Pancreas (tissue), 10 donors: ENCODE results near the gene PITPNC1. TPM values are rescaled to one million over a fixed set of nuclear protein-coding genes. Genes with fewer than 3 reads are reported as not detected.
"Not testable (repeated sequence)": the region's sequence is repeated elsewhere in the genome, so short reads cannot be mapped to it uniquely, and the experiment has no call there.

Experiments
- ATAC-seq, 4 donors: fragments of 200-7000 bp; cut with Tn5 transposase; one replicate each; pipeline versions ENCODE4 v1.8.0 to v1.9.1; 2020; ENCODE audit warnings: mild to moderate bottlenecking in 4 of 4, moderate library complexity in 4 of 4
- DNase-seq, 6 donors: peaks; one replicate each; pipeline ENCODE4 v3.0.0-alpha.2; 2020
- FAIRE-seq: peaks from 2 replicates; lab custom pipeline; 2012; peaks lifted over from hg19 to GRCh38; lab: Jason Lieb, UNC
- H3K27ac ChIP-seq, 4 donors: fragments of 200-600 bp; sonication (generic); 1 replicate in 3 of 4; 2 replicates in 1 of 4; pipeline versions ENCODE4 v1.5.0 to v1.8.0; 2020
- H3K27me3 ChIP-seq, 4 donors: fragments of 200-600 bp; one replicate each; pipeline ENCODE4 v1.8.0; 2021
- H3K36me3 ChIP-seq, 3 donors: fragments of 200-600 bp; sonication (generic) in 1 of 3; one replicate each; pipeline versions ENCODE4 v1.5.0 to v1.8.0; 2020 to 2021
- H3K4me1 ChIP-seq, 3 donors: fragments of 200-600 bp; one replicate each; pipeline ENCODE4 v1.8.0; 2021
- H3K4me3 ChIP-seq, 4 donors: fragments of 200-600 bp; sonication (generic) in 2 of 4; one replicate each; pipeline versions ENCODE4 v1.5.0 to v1.8.0; 2020 to 2021
- H3K9me3 ChIP-seq, 4 donors: fragments of 200-600 bp; one replicate each; pipeline ENCODE4 v1.8.0; 2021
- WGBS, 2 donors: extraction: QIAGEN DNeasy Blood & Tissue Kit; methylation state at CpG; one replicate each; pipeline ENCODE4 v1.1.7; 2013; 5-methylcytosine and 5-hydroxymethylcytosine counted together
- intact Hi-C, 3 donors: fragments of 100-400 bp; cut with DNase I; formaldehyde crosslinking; loops; one replicate each; pipeline versions ENCODE4 v1.11.1 to v1.14.2; 2022
- polyA plus RNA-seq, 2 donors: library from polyadenylated mRNA; stranded (reverse); fragments of 200-250 nt; gene quantifications; one replicate each; pipeline ENCODE4 v1.2.3, GENCODE V29; 2013
- total RNA-seq, 6 donors: library from RNA; stranded (reverse); fragmentation: NEBNext Ultra II Directional in 4 of 6; extraction: Animal tissue kit (Norgen Biotek cat#: 25700) in 4 of 6; gene quantifications; one replicate each; pipeline versions ENCODE4 v1.2.1 to v1.2.4, GENCODE V29; 2021 to 2023
- TF ChIP-seq, protein P1 (sequence below), 4 donors: fragments of 200-600 bp; sonication (generic) in 3 of 4; IDR thresholded peaks; one replicate each; pipeline versions ENCODE4 v1.5.0 to v1.8.0; 2021; ENCODE audit warnings: antibody characterized with exemption in 4 of 4
- donor health status: healthy with polysubstance abuse.
- donor health status: DM: no; HTN: no; CAD: no; lungs with moderate emphysema.
- donor health status: DM: no; HTN: no; CAD: no.
- donor health status: control.
- donor health status: control.
- donor health status: Bipolar disorder and iron deficiency.
- donor health status: DM: yes; HTN: yes; CAD: no.
- donor health status: DM: no; HTN: no; CAD: no.
- donor health status: DM: no; HTN: no; CAD: no.
- donor health status: DM: yes; HTN: yes; CAD: no.

The PITPNC1 gene
- total and polyA plus RNA-seq, 8 donors, result 9.5 to 28.8 (median 24.4) TPM

DNA sequence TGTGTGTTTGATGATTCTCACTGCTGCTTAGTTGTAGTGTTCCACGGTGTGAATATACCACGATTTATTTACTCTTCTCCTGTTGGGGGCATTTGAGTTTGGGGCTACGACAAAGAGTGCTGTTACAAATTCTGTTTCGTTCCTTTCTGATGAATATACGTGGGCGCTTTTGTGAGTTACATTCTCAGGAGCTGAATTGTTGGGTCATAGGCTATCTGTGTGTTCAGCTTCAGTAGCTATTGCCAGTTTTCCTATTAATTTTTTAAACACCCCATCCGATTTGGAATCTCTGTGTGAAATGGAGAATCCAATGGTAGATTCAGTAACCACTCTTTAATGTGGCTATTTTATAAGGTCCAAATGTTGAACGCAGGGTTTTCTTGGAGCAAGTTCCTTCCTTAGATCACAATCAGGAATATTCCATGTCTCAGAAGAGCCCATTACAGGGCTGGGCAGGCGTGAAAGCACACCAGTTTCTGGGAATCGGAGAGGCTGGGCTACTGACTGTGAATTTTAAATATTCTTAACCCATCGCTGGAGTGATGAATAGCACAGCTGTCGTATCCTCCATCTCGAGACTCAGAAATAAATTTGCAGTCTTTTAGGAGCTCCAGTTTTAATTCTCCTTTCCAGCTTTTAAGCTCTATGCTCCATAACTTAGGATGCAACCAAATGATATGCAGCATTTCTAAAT, 115.9 kb downstream of the PITPNC1 start:
- 83 to 87% methylated on average over 13 of the region's 13 CpGs for WGBS, 2 donors
- H3K27ac ChIP-seq, result no peak overlapping the region
- no peaks in the 10 kb centered on the region for H3K27me3 ChIP-seq
- H3K4me3 ChIP-seq, result no peak overlapping the region
- FAIRE-seq (no peak), DNase-seq (no peak), ATAC-seq (no peak)
- H3K9me3 ChIP-seq, result no peaks in the 10 kb centered on the region
- TF ChIP-seq, protein P1, sequence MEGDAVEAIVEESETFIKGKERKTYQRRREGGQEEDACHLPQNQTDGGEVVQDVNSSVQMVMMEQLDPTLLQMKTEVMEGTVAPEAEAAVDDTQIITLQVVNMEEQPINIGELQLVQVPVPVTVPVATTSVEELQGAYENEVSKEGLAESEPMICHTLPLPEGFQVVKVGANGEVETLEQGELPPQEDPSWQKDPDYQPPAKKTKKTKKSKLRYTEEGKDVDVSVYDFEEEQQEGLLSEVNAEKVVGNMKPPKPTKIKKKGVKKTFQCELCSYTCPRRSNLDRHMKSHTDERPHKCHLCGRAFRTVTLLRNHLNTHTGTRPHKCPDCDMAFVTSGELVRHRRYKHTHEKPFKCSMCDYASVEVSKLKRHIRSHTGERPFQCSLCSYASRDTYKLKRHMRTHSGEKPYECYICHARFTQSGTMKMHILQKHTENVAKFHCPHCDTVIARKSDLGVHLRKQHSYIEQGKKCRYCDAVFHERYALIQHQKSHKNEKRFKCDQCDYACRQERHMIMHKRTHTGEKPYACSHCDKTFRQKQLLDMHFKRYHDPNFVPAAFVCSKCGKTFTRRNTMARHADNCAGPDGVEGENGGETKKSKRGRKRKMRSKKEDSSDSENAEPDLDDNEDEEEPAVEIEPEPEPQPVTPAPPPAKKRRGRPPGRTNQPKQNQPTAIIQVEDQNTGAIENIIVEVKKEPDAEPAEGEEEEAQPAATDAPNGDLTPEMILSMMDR (IDR thresholded peaks at IDR 0.05), result no peak
- H3K4me1 ChIP-seq, result peaks cover 13 to 25% (median 18%) of the 10 kb centered on the region in 3 donors
- intact Hi-C loops, result no loop called here
- H3K36me3 ChIP-seq, result no peaks in the 10 kb centered on the region

DNA sequence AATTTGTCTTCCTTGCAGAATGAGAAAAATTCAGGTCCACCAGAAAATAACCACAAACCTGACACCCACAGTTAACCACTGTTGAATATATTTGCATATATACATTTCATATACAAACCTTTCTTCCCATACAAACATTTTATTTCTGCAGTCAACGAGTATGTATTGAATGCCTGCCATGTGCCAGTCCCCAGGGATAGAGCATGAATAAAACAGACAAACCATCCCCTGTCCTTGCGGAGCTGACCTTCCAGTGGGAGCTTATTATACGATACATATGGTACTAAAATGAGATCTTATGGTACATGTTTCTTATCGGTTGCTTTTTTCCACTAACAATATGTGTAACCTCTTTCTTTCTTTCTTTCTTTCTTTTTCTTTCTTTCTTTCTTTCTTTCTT, 116.7 kb downstream of the PITPNC1 start:
- Histone ChIP-seq H3K9me3 (no peaks in the 10 kb centered on the region), H3K4me1 (peaks cover 13 to 25% (median 18%) of the 10 kb centered on the region in 3 donors), H3K27me3 (no peaks in the 10 kb centered on the region), H3K4me3 (no peak overlapping the region), H3K27ac (no peak overlapping the region), H3K36me3 (no peaks in the 10 kb centered on the region)
- no peak for DNase-seq
- 83% methylated on average over 4 of the region's 4 CpGs for WGBS, 2 donors
- FAIRE-seq, result no peak
- TF ChIP-seq, protein P1 (IDR thresholded peaks at IDR 0.05), result no peak
- no peak for ATAC-seq
- intact Hi-C loops, result no loop called here

DNA sequence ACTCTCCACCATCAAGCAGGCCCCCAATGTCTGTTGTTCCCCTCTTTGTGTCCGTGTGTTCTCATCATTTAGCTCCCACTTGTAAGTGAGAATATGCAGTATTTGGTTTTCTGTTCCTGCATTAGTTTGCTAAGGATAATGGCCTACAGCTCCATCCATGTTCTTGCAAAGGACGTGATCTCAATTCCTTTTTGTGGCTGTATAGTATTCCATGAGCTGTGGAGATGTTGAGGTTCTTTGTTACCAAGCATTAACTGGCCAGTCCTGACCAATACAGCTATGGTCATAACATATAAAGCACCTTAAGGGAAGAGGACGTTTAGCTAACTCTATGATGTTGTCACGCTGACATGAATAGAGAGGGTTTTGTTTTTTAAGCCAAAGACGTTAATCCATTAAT, 118.5 kb downstream of the PITPNC1 start:
- H3K27me3 ChIP-seq, H3K4me3 ChIP-seq, FAIRE-seq, H3K9me3 ChIP-seq, DNase-seq, H3K27ac ChIP-seq, ATAC-seq, intact Hi-C loops, H3K36me3 ChIP-seq: not testable (repeated sequence)
- peaks cover 8 to 19% (median 14%) of the 10 kb centered on the region in 3 donors for H3K4me1 ChIP-seq
- 94 to 96% methylated on average over 5 of the region's 5 CpGs for WGBS, 2 donors

DNA sequence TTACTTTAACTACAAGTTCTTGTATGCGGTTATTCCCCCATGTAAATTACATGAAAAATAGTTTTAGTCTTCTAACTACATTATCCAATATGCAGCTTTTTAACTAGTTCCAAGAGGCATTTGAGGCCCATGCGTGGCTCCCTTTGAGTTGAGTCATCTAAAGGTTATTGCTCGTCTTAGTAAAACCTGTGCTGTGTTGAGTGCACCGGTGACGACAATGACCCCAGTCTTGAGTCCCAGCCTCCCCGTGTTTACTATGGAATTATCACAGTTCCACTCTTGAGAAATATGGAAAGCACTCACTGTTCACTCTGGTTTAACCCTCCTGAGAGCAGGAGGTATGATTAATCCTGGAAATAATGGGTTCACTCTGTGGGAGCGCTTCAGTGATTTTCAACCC, 119.2 kb downstream of the PITPNC1 start:
- 76 to 84% methylated on average over 7 of the region's 7 CpGs for WGBS, 2 donors
- intact Hi-C loops, result no loop called here
- FAIRE-seq (no peak), ATAC-seq (no peak), DNase-seq (no peak)
- no peak overlapping the region for H3K4me3 ChIP-seq
- H3K36me3 ChIP-seq, result no peaks in the 10 kb centered on the region
- no peaks in the 10 kb centered on the region for H3K9me3 ChIP-seq
- no peaks in the 10 kb centered on the region for H3K27me3 ChIP-seq
- peaks cover 6 to 15% (median 9%) of the 10 kb centered on the region in 3 donors for H3K4me1 ChIP-seq
- TF ChIP-seq, protein P1 (IDR thresholded peaks at IDR 0.05), result no peak
- no peak overlapping the region for H3K27ac ChIP-seq

DNA sequence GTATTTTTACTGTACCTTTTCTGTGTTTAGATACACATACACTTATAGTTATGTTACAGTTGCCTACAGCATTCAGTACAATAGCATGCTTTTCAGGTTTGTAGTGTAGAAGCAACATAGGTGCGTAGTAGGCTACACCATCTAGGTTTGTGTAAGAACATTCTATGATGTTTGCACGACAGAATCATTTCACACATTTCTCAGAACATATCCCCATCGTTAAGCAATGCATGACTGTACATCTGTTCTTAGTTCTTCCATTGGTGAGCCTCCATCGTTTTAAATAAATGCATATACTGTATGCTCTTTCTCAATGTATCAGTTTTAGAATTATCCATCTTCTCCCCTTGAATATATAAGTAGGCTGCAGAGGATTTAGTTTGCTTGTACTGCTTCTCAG, 122.6 kb downstream of the PITPNC1 start:
- intact Hi-C loops, result no loop called here
- Histone ChIP-seq H3K4me3 (no peak overlapping the region), H3K4me1 (peaks cover 10 to 12% (median 11%) of the 10 kb centered on the region in 3 donors), H3K27me3 (no peaks in the 10 kb centered on the region), H3K36me3 (no peaks in the 10 kb centered on the region), H3K27ac (no peak overlapping the region), H3K9me3 (no peaks in the 10 kb centered on the region)
- FAIRE-seq (no peak), ATAC-seq (no peak), DNase-seq (no peak)
- WGBS, 2 donors, result 89 to 91% methylated on average over 4 of the region's 4 CpGs
- TF ChIP-seq, protein P1 (IDR thresholded peaks at IDR 0.05), result no peak
